Measurements from ENCODE around the gene TSPOAP1.

TSPOAP1 gene

GRCh38 chr17:58339755-58340404, 11.3 kb upstream of the TSPOAP1 start:
- DNase-seq, result no peak

- peak; percentile 25 for DNase-seq
Observed at GRCh38 chr17:58338841-58339754, 10.5 kb upstream of the TSPOAP1 start.

GRCh38 chr17:58338454-58338840, 9.9 kb upstream of the TSPOAP1 start:
- DNase-seq, result no peak

- DNase-seq, result peak; percentile 89
Observed at GRCh38 chr17:58337600-58338453, 9.2 kb upstream of the TSPOAP1 start.

- DNase-seq, result peak; percentile 45
Observed at GRCh38 chr17:58337210-58337599, 8.6 kb upstream of the TSPOAP1 start.

- no peak for DNase-seq
Observed at GRCh38 chr17:58336456-58337209, 8.0 kb upstream of the TSPOAP1 start.

GRCh38 chr17:58335779-58336455, 7.3 kb upstream of the TSPOAP1 start:
- peak; percentile 40 for DNase-seq

GRCh38 chr17:58335061-58335731, 6.6 kb upstream of the TSPOAP1 start:
- peak; percentile 29 for DNase-seq

- no peak for DNase-seq
Observed at GRCh38 chr17:58334661-58335060, 6.1 kb upstream of the TSPOAP1 start.

GRCh38 chr17:58334256-58334655, 5.7 kb upstream of the TSPOAP1 start:
- no peak for DNase-seq

GRCh38 chr17:58333736-58334207, 5.2 kb upstream of the TSPOAP1 start:
- no peak for DNase-seq

GRCh38 chr17:58332778-58333735, 4.5 kb upstream of the TSPOAP1 start:
- peak; percentile 56 for DNase-seq

- DNase-seq, result peak; percentile 91
Observed at GRCh38 chr17:58331815-58332777, 3.5 kb upstream of the TSPOAP1 start.

- DNase-seq, result peak; percentile 78
Observed at GRCh38 chr17:58330997-58331814, 2.6 kb upstream of the TSPOAP1 start.

GRCh38 chr17:58330538-58330996, 2.0 kb upstream of the TSPOAP1 start:
- DNase-seq, result peak; percentile 27

- DNase-seq, result peak; percentile 42
Observed at GRCh38 chr17:58329810-58330537, 1.4 kb upstream of the TSPOAP1 start.
